ENCODE measurements around the gene SHTN1. TPM values are rescaled to one million over a fixed set of nuclear protein-coding genes. Genes with fewer than 3 reads are reported as not detected.

The SHTN1 gene
- total RNA-seq, 1 donor from 2014 or later: 3.0 TPM

DNA sequence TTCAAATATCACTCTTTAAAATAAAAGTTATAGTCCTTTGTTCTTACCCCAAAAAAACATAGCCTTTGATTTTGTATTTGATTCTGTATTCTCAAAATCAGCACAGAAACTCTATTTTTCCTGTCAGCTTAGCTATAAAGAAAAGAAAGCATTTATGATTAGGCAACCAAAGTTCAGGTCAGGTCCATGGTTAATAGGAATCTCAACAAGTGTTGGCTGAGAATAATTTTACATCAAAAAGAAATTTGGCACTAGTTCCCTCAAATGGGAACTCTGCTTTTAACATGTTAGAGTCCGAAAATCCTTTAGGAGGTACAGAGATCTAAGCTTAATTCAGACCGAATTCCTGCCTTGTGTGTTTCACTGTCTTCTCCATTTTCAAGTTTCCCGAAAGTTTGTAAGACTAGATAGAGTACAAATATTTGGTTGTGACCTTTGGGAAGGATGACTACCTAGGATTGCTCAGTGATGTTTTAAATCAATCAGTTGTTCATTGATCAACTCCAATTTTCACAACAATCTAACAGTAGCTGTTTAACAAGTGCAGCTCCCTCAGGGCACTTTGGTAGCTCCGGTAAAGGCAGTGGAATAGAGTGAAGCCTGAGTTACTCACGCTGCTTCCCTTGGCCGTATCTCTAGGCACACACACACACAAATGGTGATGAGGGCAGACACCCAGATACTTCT is 164.5 kb downstream of the SHTN1 start:
- Histone ChIP-seq H3K36me3 (no peaks in the 10 kb centered on the region), H3K27me3 (no peaks in the 10 kb centered on the region), H3K4me1 (no peaks in the 10 kb centered on the region), H3K27ac (no peak overlapping the region), H3K9me3 (no peaks in the 10 kb centered on the region), H3K4me3 (no peak overlapping the region)
- DNase-seq (ENCODE audit: low spot score in 2 of 2): no peak
- TF ChIP-seq, protein P1, sequence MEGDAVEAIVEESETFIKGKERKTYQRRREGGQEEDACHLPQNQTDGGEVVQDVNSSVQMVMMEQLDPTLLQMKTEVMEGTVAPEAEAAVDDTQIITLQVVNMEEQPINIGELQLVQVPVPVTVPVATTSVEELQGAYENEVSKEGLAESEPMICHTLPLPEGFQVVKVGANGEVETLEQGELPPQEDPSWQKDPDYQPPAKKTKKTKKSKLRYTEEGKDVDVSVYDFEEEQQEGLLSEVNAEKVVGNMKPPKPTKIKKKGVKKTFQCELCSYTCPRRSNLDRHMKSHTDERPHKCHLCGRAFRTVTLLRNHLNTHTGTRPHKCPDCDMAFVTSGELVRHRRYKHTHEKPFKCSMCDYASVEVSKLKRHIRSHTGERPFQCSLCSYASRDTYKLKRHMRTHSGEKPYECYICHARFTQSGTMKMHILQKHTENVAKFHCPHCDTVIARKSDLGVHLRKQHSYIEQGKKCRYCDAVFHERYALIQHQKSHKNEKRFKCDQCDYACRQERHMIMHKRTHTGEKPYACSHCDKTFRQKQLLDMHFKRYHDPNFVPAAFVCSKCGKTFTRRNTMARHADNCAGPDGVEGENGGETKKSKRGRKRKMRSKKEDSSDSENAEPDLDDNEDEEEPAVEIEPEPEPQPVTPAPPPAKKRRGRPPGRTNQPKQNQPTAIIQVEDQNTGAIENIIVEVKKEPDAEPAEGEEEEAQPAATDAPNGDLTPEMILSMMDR (IDR thresholded peaks at IDR 0.05): no peak
- intact Hi-C loops (cut with DNase I): no loop called here

DNA sequence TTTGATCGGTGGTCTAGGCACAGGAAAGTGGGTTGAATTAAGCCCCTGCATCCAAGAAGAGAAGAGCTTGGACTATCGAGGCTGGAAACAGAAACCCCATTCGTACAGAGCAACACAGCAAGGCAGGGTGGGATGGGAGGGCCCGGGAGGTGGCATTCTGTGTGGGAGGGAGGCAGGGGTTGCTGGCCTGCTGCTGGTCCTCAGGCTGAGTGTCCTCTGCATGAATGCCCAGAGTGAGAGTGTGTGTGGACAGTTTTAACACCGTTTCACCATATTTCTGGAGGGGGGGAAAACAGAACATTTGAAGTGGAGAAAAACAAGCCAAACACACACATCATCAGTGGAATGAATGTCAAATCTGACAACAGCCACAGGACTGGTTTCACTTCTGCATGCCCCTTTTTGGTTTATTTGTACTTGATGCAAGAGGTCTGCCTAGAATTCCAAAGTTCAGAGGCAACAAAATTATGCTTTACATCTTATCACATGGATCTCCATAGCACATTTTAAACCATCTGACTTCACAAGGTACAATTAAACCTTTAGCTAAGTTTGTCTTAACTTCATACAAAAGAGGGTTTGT is 166.8 kb downstream of the SHTN1 start:
- H3K27me3 ChIP-seq: no peaks in the 10 kb centered on the region
- H3K4me1 ChIP-seq: no peaks in the 10 kb centered on the region
- H3K36me3 ChIP-seq: no peaks in the 10 kb centered on the region
- no peak for DNase-seq (ENCODE audit: low spot score in 2 of 2)
- no peak overlapping the region for H3K4me3 ChIP-seq
- H3K9me3 ChIP-seq: no peaks in the 10 kb centered on the region
- no peak overlapping the region for H3K27ac ChIP-seq
- intact Hi-C loops (cut with DNase I): no loop called here
- TF ChIP-seq, protein P1 (IDR thresholded peaks at IDR 0.05): no peak

DNA sequence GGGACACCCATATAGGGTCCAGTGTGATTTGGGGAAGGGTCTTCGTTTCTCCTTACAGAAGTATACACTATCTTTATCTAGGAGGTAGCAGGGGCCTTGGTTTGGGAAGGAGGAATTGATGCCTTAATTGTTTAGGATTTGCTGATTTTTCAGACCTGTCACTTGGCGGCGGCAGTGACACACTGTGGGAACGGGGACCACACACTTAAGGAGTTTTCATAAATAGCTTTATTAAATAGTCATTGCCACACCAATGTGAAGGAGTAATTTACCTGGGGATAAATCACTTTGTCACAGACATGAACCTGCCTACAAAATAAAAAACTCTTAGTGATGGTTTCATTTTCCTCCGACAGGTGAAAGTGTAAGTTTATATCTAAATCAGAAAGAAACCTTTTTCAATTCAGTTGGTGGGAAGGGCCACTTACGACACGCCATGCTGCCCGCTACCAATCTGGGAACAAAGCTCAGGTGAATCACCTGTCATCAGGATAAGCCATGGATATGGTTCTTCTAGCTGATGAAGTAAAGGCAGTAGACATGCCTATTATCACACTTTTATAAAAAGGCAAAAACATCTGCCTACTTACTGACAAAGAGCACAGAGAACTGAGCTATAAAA is 168.0 kb downstream of the SHTN1 start:
- no peak overlapping the region for H3K4me3 ChIP-seq
- no peaks in the 10 kb centered on the region for H3K4me1 ChIP-seq
- TF ChIP-seq, protein P1 (IDR thresholded peaks at IDR 0.05): peak in 1 of 3 experiments; percentile 8
- no peaks in the 10 kb centered on the region for H3K9me3 ChIP-seq
- intact Hi-C loops (cut with DNase I): no loop called here
- no peak for DNase-seq (ENCODE audit: low spot score in 2 of 2)
- H3K27me3 ChIP-seq: no peaks in the 10 kb centered on the region
- H3K27ac ChIP-seq: no peak overlapping the region
- H3K36me3 ChIP-seq: no peaks in the 10 kb centered on the region

DNA sequence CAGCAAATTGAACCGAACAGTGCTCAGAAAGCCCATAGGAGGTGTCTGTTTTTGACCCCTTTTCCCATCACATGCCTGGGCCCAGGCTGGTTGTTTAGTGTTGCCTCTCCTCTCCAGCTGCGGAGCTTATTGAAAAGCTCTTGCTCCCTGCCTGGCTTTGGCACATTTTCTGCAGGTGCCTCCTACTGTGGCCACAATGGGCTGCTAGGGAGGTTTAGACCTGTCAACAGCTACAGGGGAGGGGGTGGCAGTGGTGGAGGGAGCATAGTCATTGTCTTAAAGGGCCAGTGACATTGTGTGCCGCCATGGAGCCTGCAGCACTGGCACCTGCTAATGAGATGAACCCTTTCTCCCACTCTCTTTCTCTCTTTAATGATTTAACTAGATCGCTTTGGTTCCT is 168.9 kb downstream of the SHTN1 start:
- DNase-seq (ENCODE audit: low spot score in 2 of 2): no peak
- H3K4me1 ChIP-seq: no peaks in the 10 kb centered on the region
- H3K9me3 ChIP-seq: no peaks in the 10 kb centered on the region
- H3K36me3 ChIP-seq: no peaks in the 10 kb centered on the region
- no peak overlapping the region for H3K27ac ChIP-seq
- TF ChIP-seq, protein P1 (IDR thresholded peaks at IDR 0.05): no peak
- intact Hi-C loops (cut with DNase I): no loop called here
- no peak overlapping the region for H3K4me3 ChIP-seq
- H3K27me3 ChIP-seq: no peaks in the 10 kb centered on the region

GRCh38 chr10:116835658-116836057 is 169.3 kb downstream of the SHTN1 start:
- H3K27ac ChIP-seq: no peak overlapping the region
- no peaks in the 10 kb centered on the region for H3K27me3 ChIP-seq
- intact Hi-C loops (cut with DNase I): no loop called here
- DNase-seq (ENCODE audit: low spot score in 2 of 2): no peak
- H3K4me3 ChIP-seq: no peak overlapping the region
- no peaks in the 10 kb centered on the region for H3K36me3 ChIP-seq
- H3K9me3 ChIP-seq: no peaks in the 10 kb centered on the region
- TF ChIP-seq, protein P1 (IDR thresholded peaks at IDR 0.05): no peak
- H3K4me1 ChIP-seq: no peaks in the 10 kb centered on the region

All from ascending aorta (tissue), 2 donors.